ENCODE results near the gene TTPAL.

TTPAL gene, protein sequence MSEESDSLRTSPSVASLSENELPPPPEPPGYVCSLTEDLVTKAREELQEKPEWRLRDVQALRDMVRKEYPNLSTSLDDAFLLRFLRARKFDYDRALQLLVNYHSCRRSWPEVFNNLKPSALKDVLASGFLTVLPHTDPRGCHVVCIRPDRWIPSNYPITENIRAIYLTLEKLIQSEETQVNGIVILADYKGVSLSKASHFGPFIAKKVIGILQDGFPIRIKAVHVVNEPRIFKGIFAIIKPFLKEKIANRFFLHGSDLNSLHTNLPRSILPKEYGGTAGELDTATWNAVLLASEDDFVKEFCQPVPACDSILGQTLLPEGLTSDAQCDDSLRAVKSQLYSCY

DNA sequence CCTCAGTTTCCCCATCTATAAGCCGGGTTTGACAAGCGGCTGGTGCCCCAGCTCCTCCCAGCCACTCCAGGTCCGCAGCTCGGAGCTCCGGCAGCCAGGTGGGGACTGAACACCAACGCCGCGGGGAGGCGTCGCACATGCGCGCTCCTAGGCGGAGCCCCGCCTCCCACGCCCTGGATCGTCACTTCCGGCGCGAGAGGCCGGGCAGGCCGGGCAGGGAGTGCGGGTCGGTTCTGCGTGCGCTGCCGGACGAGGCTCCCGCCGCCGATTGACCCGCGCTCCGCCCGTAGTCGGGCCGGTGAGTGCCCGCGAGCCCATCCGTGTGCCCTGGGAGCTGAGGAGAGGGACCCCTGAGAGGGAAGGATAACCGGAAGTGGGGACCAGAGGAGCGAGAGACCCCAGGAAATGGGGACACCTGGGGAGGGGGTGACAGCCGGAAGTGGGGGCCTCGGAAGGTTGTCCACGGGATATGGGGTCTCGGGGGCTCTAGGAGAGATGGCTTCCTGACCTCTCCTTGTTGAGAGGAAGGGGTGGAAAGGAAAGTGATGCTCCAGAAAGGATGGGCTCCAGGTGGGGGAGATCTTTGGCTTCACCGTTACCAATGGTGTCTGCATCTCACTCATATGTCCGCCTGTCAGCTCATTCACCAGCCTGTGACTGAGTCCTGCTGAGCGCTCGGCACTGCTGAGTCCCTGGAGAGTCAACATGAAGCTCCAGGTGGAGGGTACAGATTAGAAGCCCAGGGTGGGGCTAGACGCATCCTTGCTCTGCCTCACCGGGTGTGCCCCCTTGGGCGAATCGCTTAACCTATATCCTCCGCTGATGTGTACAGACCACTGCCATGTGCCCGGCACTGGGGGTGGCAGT lies at the start of gene TTPAL:
TTPAL (plus strand) TSS at position 181 of the 867 bp plus-strand sequence. CDS start 4,126 bp downstream, outside the sequence.
- peak within 1 kb of the TSS; percentile 81 for H3K27ac ChIP-seq
- TF ChIP-seq, protein P1, sequence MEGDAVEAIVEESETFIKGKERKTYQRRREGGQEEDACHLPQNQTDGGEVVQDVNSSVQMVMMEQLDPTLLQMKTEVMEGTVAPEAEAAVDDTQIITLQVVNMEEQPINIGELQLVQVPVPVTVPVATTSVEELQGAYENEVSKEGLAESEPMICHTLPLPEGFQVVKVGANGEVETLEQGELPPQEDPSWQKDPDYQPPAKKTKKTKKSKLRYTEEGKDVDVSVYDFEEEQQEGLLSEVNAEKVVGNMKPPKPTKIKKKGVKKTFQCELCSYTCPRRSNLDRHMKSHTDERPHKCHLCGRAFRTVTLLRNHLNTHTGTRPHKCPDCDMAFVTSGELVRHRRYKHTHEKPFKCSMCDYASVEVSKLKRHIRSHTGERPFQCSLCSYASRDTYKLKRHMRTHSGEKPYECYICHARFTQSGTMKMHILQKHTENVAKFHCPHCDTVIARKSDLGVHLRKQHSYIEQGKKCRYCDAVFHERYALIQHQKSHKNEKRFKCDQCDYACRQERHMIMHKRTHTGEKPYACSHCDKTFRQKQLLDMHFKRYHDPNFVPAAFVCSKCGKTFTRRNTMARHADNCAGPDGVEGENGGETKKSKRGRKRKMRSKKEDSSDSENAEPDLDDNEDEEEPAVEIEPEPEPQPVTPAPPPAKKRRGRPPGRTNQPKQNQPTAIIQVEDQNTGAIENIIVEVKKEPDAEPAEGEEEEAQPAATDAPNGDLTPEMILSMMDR (conservative IDR thresholded peaks at IDR 0.05) = peak; percentile 44

DNA sequence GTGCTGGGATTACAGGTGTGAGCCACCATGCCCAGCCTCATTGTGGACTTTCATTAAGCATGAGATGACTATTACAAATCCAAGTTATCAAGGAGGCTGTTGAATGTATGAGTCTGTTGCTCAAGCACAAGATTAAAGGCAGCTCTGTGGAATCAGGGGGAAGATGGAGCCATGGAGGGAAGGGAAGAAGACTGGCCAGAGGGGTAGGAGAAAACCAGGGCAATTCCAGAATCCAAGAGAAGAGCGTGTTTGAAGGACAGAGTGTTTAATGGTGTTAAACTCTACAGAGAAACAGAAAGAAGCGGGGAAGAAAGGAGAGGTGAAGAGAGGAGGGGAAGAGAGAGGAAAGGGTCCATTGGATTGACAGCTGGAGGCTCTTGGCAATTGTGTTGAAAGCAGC lies 49.8 kb upstream of the TTPAL start:
- H3K27ac ChIP-seq = no peak overlapping the region
- TF ChIP-seq, protein P1 (conservative IDR thresholded peaks at IDR 0.05) = no peak

DNA sequence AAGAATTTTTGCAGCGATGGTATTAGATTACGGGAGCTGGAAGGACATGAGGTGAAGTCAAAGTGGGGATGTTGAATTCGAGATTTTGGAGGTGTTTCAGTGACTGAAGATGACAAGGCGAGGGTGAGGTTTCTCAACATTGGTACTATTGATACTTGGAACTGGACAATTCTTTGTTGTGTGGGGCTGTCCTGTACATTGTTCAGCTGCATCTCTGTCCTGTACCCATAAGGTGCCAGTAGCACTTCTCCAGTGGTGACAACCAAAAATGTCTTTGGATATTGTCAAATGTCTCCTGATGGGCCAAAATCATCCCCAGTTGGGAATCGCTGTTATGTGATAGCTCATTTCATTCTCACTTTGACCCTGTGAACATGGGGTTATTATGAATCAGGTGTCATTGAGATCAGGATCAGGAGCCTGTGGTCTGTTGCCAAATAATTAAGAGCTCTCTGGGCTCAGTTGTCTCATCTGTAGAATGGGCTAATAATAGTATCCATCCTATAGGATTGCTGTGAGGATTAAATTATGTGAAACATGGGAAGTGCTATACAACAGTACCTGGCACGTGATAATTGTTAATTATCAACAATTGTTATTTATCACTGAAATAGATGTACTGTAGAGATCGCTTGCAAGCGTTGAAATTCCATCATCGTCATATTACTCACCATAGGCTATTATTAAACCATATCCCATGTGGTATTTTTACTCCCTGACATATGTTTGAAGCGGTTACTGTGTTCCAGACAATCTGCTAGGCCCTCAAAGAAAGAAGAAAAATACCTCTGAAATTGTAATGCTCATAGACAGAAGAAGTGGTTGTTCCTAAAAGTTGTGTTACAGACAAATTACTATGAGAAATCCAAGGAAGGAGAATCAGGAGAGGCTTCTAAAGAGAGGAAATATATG lies 48.5 kb upstream of the TTPAL start:
- no peak overlapping the region for H3K27ac ChIP-seq
- TF ChIP-seq, protein P1 (conservative IDR thresholded peaks at IDR 0.05) = no peak

DNA sequence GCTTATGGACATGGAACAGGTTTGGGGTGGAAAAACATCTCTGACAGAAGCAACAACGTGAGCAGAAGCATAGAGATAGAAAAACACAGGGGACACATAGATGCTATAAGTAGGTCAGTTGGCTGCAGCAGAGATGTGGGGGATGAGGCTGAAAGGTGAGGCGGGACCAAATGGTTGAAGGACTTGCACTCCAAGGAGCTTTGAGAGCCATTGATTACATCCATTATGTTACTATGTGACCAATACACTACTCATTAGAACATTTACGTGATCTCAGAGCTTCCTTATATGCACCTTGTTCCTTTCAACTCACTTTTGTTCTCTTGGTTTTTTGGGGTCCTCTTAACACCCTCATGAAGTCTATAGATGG lies 47.9 kb upstream of the TTPAL start:
- TF ChIP-seq, protein P1 (conservative IDR thresholded peaks at IDR 0.05) = no peak

DNA sequence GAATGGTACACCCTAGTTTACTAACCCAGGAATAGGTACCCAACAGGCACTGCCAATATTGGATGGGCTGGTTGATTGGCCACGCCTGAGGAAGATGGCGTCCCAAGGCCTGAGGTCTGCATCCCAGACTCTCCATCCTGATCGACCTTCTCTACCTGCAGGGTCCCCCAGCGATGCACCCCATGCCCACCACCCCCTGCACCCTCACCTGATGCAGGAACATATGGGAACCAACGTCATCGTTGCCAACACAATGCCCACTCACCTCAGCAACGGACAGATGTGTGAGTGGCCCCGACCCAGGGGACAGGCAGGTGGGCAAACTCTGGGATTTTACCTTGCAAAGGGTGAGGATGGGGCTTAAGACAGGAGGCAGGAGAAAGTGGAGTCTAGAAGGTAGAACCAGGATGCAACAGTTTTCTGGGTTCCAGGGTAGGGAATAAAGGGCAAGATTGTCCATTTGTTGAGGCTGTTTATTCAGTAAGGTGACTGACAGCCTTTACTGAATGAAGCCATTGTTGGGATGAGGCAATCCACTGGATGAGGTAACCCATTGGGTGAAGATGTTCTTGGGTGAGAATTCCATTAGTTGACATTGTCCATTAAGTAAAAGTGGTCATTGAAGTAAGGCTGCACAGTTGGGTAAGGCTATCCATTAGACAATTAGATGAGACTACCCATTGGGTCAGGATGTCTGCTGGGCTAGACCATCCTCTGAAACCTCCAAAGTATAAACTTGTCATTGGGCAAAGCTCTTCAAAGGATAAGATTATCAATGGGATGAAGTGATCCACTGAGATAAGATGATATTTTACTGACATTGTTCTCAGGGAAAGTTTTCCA lies 47.3 kb upstream of the TTPAL start:
- H3K27ac ChIP-seq = no peak overlapping the region
- TF ChIP-seq, protein P1 (conservative IDR thresholded peaks at IDR 0.05) = no peak

More for the DNA sequence above, 47.9 kb upstream of the TTPAL start:
- no peak overlapping the region for H3K27ac ChIP-seq

DNA sequence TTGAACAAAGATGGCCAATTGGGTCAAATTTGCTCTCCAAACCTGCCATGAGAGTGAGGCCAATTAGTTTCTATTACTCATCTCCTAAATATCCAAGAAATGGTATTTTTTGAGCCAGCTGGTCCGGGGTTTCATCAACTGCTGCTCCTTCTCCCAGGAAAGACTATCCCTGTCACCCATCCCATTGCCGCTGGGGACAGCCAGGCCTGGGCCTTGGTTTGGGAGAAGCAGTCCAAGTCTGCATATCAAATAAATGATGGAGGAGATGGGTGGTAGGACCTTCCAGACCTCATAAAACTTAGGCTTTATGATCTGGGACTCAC lies 46.7 kb upstream of the TTPAL start:
- no peak overlapping the region for H3K27ac ChIP-seq
- TF ChIP-seq, protein P1 (conservative IDR thresholded peaks at IDR 0.05) = no peak
